HG03095 (cell line): ENCODE data around the gene PINLYP.
"Not testable (repeated sequence)": the region's sequence is repeated elsewhere in the genome, so short reads cannot be mapped to it uniquely, and the experiment has no call there.

ENCODE experiments used
- ATAC-seq: cut with Tn5 transposase; IDR thresholded peaks from one replicate; pipeline ENCODE4 v1.9.1; 2021; ENCODE audit warnings: moderate library complexity; ENCODE audit not compliant: unreplicated experiment

Gene PINLYP

DNA sequence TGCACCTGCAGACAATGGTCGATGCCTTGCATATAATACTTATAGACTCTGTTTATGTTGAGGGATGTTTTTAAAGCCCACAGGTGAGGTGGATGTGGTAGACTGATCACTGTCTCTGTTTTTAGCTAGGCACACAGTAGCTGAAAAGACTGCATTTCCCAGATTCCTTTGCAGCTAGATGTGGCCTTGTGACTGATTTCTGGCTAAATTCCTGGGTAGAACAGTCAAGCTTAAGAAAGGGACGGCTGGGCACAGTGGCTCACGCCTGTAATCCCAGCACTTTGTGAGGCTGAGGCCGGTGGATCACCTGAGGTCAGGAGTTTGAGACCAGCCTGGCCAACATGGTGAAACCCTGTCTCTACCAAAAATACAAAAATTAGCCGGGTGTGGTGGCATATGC, 24.7 kb downstream of the PINLYP start:
- ATAC-seq: not testable (repeated sequence)

- ATAC-seq: no peak
Measured at GRCh38 chr19:43605875-43606568, 30.4 kb downstream of the PINLYP start.

GRCh38 chr19:43606569-43607229, 31.1 kb downstream of the PINLYP start:
- no peak for ATAC-seq

- ATAC-seq: no peak
Measured at GRCh38 chr19:43607238-43608205, 31.9 kb downstream of the PINLYP start.

DNA sequence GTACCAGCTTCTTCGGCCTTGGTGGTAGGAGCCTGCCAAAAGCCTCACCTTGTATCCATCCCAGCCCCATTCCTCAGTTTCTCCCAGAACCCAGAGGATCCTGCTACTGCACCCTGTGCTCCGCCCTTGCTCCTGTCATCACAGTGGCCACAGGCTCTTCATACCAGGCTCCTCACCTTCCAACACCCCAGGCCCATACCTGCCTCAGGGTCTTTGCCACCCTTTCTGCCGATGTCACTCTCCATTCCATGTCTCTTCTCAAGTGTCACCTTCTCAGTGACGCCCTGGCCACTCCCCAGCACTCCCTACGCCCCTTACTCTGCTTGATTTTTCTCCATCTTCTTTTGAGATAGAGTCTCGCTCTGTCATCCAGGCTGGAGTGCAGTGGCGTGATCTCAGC, 34.3 kb downstream of the PINLYP start:
- ATAC-seq: no peak

- ATAC-seq: no peak
Measured at GRCh38 chr19:43610493-43610892, 34.9 kb downstream of the PINLYP start.

DNA sequence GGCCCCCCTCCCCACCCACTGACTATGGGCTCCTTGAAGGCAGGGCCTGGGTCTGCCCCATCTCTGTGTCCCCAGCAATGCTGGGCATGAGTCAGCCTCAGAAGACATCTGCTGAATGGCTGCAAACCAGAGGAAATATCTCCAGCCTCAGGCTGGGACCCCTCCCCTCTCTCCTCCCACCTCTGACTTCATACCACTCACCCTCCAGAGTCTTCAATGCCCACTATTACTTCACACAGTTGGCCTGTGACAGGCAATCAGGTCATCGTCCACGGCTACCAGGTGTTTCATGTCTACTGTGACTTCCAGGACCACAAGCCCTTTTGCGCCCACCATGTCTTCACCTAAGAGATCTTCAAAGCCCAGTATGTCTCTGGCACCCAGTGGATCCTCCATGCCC, 36.2 kb downstream of the PINLYP start, which contains the start of gene SRRM5:
Gene SRRM5 (plus strand): TSS at position 301 of the 400 bp plus-strand sequence. CDS start 34 bp downstream, at position 335.
- no peak for ATAC-seq

- no peak for ATAC-seq
Measured at GRCh38 chr19:43612374-43612773, 36.8 kb downstream of the PINLYP start.

- ATAC-seq: no peak
Measured at GRCh38 chr19:43616306-43616705, 40.7 kb downstream of the PINLYP start.

DNA sequence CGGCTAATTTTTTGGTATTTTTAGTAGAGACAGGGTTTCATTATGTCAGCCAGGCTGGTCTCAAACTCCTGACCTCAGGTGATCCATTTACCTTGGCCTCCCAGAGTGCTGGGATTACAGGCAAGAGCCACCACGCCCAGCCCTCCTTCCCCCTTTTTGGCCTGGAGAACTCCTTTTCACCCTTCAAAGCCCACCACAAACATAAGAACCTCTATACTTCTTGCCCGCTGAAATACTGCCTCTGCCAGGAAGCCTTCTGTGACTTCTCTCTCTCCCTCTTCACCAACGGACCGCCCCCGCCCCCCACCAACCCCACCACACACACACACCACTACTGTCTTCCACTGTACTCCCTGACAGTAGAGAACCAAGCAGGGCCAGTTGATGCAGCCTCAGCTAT, 41.4 kb downstream of the PINLYP start:
- no peak for ATAC-seq

- ATAC-seq: peak; percentile 19
Measured at GRCh38 chr19:43618921-43619261, 43.3 kb downstream of the PINLYP start.

DNA sequence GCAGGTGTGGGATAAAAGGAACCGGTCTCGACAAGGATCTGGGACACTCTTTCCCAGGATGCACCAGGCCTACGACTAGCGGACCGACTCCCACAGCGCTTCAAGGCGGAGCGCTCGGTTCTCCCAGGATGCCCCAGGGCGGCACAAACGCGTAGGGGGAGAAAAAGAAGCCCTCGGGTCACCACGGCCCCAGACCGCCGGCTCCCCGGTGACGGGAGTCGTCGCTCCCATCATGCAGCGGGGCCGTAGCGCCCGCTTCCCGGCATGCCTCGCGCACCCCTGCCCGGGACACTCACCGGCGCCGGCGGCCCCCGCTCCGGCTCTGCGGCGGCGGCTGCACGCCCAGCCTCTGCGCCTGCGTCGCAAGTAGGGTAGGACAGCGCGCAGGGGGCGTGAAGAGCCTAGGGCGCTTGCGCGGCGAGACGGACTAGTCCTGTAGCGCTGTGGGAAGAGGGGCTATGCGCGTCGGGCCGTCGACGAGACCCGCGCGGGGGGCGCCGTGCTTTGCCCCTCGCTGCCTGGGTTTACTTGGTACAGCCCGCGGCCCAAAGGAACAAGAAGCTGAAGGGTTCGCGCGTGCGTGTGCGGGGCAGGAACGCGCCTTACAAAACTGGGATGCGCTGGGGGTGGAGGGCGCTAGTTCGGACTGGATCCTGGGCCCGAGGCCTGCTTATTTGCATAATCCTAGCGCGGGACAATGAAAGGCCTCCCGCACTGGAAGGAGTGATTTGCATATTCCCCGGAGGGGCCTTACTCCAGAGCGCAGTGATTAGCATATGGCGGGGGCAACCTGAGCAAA, 43.9 kb downstream of the PINLYP start, which contains the start of gene ZNF428:
Gene ZNF428 (minus strand): TSS at position 368 of the 799 bp plus-strand sequence. CDS start 5,325 bp downstream, outside the sequence.
- ATAC-seq: peak; percentile 50

GRCh38 chr19:43620061-43621001, 44.7 kb downstream of the PINLYP start:
- no peak for ATAC-seq

- no peak for ATAC-seq
Measured at GRCh38 chr19:43622070-43622469, 46.5 kb downstream of the PINLYP start.

DNA sequence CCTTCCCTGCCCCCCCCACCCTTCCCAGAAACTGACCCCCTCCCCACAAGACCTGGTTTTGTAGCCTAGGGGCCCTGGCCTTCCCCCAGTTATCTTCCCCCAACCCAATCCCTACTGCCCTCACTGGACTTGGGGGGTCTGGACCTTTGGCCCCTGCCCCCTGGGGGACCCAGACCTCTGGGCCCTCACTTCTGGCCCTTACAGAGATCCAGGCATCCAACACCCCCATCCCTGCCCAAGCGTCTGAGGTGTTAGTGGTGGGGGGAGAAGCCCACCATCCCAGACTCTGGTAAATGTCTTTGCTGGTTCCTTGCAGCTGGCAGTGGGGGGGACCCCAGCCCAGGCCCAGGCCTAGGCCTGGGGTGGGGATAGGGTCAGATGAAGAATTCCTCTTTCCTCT, 47.4 kb downstream of the PINLYP start:
- ATAC-seq: no peak

GRCh38 chr19:43623889-43624670, 48.5 kb downstream of the PINLYP start:
- ATAC-seq: no peak

DNA sequence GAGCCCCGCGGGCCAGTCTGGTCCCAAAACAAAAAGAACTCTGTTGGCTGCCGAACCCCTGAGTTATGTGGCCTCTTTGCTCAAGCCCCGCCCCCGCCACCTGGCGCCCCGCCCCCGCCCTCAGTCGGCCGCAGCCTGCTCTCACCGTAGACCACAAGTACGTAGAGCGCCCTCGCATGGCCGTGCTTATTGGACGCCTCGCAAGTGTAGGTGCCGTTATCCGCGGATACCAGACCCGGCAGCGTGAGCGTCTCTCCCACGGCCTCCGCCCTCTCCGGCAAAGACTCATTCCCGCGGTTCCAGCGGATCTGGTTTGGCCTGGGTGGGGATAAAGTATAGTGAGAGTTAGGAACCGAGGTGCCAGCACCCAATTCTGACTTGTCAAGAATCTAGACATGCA, 49.3 kb downstream of the PINLYP start:
- ATAC-seq: no peak

- no peak for ATAC-seq
Measured at GRCh38 chr19:43625918-43626579, 50.4 kb downstream of the PINLYP start.
